OCI-LY7 (cell line): ENCODE measurements around the gene PDCL2.

Experiments
- EZH2phosphoT487 ChIP-seq: fragments of 200-600 bp; sonication (generic); IDR thresholded peaks from 2 replicates; pipeline ENCODE4 v1.6.1; 2018; ENCODE audit warnings: low read depth, borderline replicate concordance, mild to moderate bottlenecking, mixed run types, antibody characterized with exemption, low read length, moderate library complexity, mixed read lengths
- TF ChIP-seq, protein P1 (sequence below): fragments of 200-600 bp; sonication (generic); conservative IDR thresholded peaks from 2 replicates; pipeline ENCODE4 v1.5.1; 2014; ENCODE audit warnings: mild to moderate bottlenecking, antibody characterized with exemption, low read length, moderate library complexity, mixed read lengths

DNA sequence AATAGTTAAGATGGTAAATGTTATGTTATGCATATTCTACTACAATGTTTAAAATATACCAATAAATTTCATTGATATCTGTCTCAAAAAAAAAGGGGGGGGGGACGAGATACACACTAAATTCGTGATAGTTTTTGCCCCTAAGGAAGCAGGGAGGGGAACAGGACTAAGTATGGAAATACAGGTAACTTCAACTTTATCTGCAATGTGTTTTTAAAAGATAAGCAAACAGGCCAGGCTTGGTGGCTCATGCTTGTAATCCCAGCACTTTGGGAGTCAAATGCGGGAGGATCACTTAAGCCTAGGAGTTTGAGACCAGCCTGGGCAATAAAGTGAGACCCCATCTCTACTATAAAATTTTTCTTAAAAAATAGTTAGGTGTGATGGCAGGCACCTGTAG, 31.9 kb downstream of the PDCL2 start:
- TF ChIP-seq, protein P1, sequence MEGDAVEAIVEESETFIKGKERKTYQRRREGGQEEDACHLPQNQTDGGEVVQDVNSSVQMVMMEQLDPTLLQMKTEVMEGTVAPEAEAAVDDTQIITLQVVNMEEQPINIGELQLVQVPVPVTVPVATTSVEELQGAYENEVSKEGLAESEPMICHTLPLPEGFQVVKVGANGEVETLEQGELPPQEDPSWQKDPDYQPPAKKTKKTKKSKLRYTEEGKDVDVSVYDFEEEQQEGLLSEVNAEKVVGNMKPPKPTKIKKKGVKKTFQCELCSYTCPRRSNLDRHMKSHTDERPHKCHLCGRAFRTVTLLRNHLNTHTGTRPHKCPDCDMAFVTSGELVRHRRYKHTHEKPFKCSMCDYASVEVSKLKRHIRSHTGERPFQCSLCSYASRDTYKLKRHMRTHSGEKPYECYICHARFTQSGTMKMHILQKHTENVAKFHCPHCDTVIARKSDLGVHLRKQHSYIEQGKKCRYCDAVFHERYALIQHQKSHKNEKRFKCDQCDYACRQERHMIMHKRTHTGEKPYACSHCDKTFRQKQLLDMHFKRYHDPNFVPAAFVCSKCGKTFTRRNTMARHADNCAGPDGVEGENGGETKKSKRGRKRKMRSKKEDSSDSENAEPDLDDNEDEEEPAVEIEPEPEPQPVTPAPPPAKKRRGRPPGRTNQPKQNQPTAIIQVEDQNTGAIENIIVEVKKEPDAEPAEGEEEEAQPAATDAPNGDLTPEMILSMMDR = no peak
- TF ChIP-seq EZH2phosphoT487 = no peak
